Activated CD8-positive, alpha-beta T cell treated with anti-CD3 and anti-CD28 coated beads for 36 hours (primary cell): ENCODE results near the gene CYFIP2. TPM values are rescaled to one million over a fixed set of nuclear protein-coding genes. Genes with fewer than 3 reads are reported as not detected.

ENCODE experiments used
- ATAC-seq: fragments of 200-7000 bp; cut with Tn5 transposase; one replicate; pipeline ENCODE4 v1.10.0; 2021; ENCODE audit warnings: mild to moderate bottlenecking, moderate library complexity
- CTCF ChIA-PET: fragments of 350-600 bp; sonication (Branson Sonifier 250); formaldehyde crosslinking; loops from one replicate; lab custom pipeline; 2021; ENCODE audit warnings: antibody characterized with exemption; lab: Charles Lee
- POLR2A ChIA-PET: fragments of 350-600 bp; sonication (Branson Sonifier 250); formaldehyde crosslinking; loops from one replicate; lab custom pipeline; 2021; ENCODE audit warnings: antibody characterized with exemption; lab: Charles Lee
- DNase-seq: peaks from one replicate; pipeline ENCODE4 v3.0.0-alpha.2; 2020
- H3K27ac Mint-ChIP-seq: one replicate; pipeline ENCODE4 v1.8.0; 2021; ENCODE audit warnings: mild to moderate bottlenecking, mixed read lengths
- H3K27me3 Mint-ChIP-seq: one replicate; pipeline ENCODE4 v1.8.0; 2021; ENCODE audit warnings: mixed read lengths
- H3K36me3 Mint-ChIP-seq: one replicate; pipeline ENCODE4 v1.8.0; 2021; ENCODE audit warnings: low read depth, mixed read lengths
- H3K4me1 Mint-ChIP-seq: one replicate; pipeline ENCODE4 v1.8.0; 2021; ENCODE audit warnings: low read depth, mixed read lengths
- H3K4me3 Mint-ChIP-seq: one replicate; pipeline ENCODE4 v1.8.0; 2021; ENCODE audit warnings: mild to moderate bottlenecking, moderate library complexity, mixed read lengths
- H3K9me3 Mint-ChIP-seq: one replicate; pipeline ENCODE4 v1.8.0; 2021; ENCODE audit warnings: mixed read lengths
- intact Hi-C: fragments of 100-400 bp; cut with micrococcal nuclease; formaldehyde crosslinking; loops from one replicate; pipeline ENCODE4 v1.10.0; 2022
- total RNA-seq, 2 experiments: library from RNA; stranded (reverse); gene quantifications; one replicate each; pipeline ENCODE4 v1.2.3, GENCODE V29; 2021
- TF ChIP-seq, protein P1 (sequence below): fragments of 200-600 bp; IDR thresholded peaks from one replicate; pipeline ENCODE4 v1.8.0; 2022; ENCODE audit warnings: antibody characterized with exemption, mild to moderate bottlenecking

CYFIP2 gene
- total RNA-seq, 2 experiments from 2014 or later: 350 to 351 TPM

DNA sequence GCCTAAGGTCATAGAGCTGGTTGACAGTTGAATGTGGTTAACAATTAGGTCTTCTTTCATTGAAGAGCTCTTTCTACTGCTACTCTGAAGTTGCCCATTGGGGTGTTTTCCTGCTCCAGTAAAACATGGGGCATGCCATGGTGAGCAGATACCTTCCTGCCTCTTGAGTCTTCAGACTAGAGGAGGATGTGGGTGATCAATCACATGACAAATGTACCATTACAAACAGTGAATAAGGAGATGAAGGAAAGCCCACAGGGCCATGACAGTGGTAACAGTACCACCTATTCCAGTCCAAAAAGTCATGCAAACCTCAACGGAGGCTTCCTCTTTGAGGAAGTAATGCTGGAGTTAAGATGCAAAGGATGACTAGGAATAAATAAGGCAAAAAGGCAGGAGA lies 73.5 kb downstream of the CYFIP2 start:
- POLR2A ChIA-PET: interaction anchor here (0.9 kb wide), 1 partner anchor 30 kb away, joined by 4 read pairs; no protein-coding TSS in a partner anchor
- Mint-ChIP-seq H3K9me3 (no peaks in the 10 kb centered on the region), H3K27me3 (no peaks in the 10 kb centered on the region), H3K27ac (no peak overlapping the region), H3K36me3 (peaks cover 63% of the 10 kb centered on the region), H3K4me1 (peaks cover 22% of the 10 kb centered on the region), H3K4me3 (no peak overlapping the region)
- CTCF ChIA-PET: interaction anchor here (4.5 kb wide), 1 partner anchor 13 kb away, joined by 58 read pairs; no protein-coding TSS in a partner anchor
- intact Hi-C loops: no loop called here
- no peak for DNase-seq
- TF ChIP-seq, protein P1, sequence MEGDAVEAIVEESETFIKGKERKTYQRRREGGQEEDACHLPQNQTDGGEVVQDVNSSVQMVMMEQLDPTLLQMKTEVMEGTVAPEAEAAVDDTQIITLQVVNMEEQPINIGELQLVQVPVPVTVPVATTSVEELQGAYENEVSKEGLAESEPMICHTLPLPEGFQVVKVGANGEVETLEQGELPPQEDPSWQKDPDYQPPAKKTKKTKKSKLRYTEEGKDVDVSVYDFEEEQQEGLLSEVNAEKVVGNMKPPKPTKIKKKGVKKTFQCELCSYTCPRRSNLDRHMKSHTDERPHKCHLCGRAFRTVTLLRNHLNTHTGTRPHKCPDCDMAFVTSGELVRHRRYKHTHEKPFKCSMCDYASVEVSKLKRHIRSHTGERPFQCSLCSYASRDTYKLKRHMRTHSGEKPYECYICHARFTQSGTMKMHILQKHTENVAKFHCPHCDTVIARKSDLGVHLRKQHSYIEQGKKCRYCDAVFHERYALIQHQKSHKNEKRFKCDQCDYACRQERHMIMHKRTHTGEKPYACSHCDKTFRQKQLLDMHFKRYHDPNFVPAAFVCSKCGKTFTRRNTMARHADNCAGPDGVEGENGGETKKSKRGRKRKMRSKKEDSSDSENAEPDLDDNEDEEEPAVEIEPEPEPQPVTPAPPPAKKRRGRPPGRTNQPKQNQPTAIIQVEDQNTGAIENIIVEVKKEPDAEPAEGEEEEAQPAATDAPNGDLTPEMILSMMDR: no peak
- ATAC-seq: no peak

GRCh38 chr5:157342822-157343402 lies 77.0 kb downstream of the CYFIP2 start:
- POLR2A ChIA-PET: interaction anchor here (0.5 to 2.2 kb wide), 3 partner anchors 9 to 461 kb away, joined by 3 to 5 read pairs (median 4); no protein-coding TSS in a partner anchor
- H3K27ac Mint-ChIP-seq: peak overlapping the region; percentile 50
- ATAC-seq (no peak), DNase-seq (peak; percentile 46)
- TF ChIP-seq, protein P1: peak; percentile 69
- H3K27me3 Mint-ChIP-seq: no peaks in the 10 kb centered on the region
- no peaks in the 10 kb centered on the region for H3K9me3 Mint-ChIP-seq
- H3K4me1 Mint-ChIP-seq: peaks cover 39% of the 10 kb centered on the region
- peaks cover 66% of the 10 kb centered on the region for H3K36me3 Mint-ChIP-seq
- intact Hi-C loops: no loop called here
- CTCF ChIA-PET: interaction anchor here (0.6 to 6.4 kb wide), 28 partner anchors 7 to 400 kb away, joined by 3 to 112 read pairs (median 4); partner anchors contain the start of genes LSM11, NIPAL4 and THG1L
- no peak overlapping the region for H3K4me3 Mint-ChIP-seq

GRCh38 chr5:157343842-157344790 lies 78.2 kb downstream of the CYFIP2 start:
- H3K4me3 Mint-ChIP-seq: no peak overlapping the region

GRCh38 chr5:157345067-157345466 lies 79.1 kb downstream of the CYFIP2 start:
- Mint-ChIP-seq H3K4me1 (peaks cover 52% of the 10 kb centered on the region), H3K36me3 (peaks cover 67% of the 10 kb centered on the region), H3K27me3 (no peaks in the 10 kb centered on the region), H3K9me3 (peaks cover 8% of the 10 kb centered on the region), H3K4me3 (no peak overlapping the region), H3K27ac (peak overlapping the region; percentile 50)
- POLR2A ChIA-PET: no interaction called here
- TF ChIP-seq, protein P1: no peak
- CTCF ChIA-PET: interaction anchor here (0.7 to 6.4 kb wide), 9 partner anchors 10 to 398 kb away, joined by 3 to 112 read pairs (median 5); partner anchors contain the start of gene LSM11
- DNase-seq: no peak
- no peak for ATAC-seq
- intact Hi-C loops: no loop called here

More at GRCh38 chr5:157343842-157344790, 78.2 kb downstream of the CYFIP2 start:
- Mint-ChIP-seq H3K27me3 (no peaks in the 10 kb centered on the region), H3K36me3 (peaks cover 65% of the 10 kb centered on the region), H3K4me1 (peaks cover 43% of the 10 kb centered on the region), H3K27ac (peak overlapping the region; percentile 50), H3K9me3 (no peaks in the 10 kb centered on the region)
- ChIA-PET POLR2A (interaction anchor here (1.3 kb wide), 1 partner anchor 18 kb away, joined by 4 read pairs; no protein-coding TSS in a partner anchor), CTCF (interaction anchor here (1.2 to 6.4 kb wide), 13 partner anchors 9 to 399 kb away, joined by 3 to 112 read pairs (median 9); partner anchors contain the start of gene LSM11)
- TF ChIP-seq, protein P1: no peak
- ATAC-seq: peak; percentile 85
- DNase-seq: peak; percentile 40
- intact Hi-C loops: no loop called here
